ENCODE results near the gene CNKSR3. TPM values are rescaled to one million over a fixed set of nuclear protein-coding genes. Genes with fewer than 3 reads are reported as not detected.

The CNKSR3 gene
- total and polyA plus RNA-seq, 7 experiments from 2014 or later, result 0.01 to 0.17 (median 0.16) TPM; not detected in 4

- no peak overlapping the region for H3K4me3 ChIP-seq (ENCODE audit: low read length)
- ChIA-PET CTCF (interaction anchor here (0.6 to 1.0 kb wide), 2 partner anchors 9 to 207 kb away, joined by 3 read pairs; no protein-coding TSS in a partner anchor), POLR2A (no interaction called here)
- H3K36me3 ChIP-seq (ENCODE audit: control insufficient read depth in 2 of 3, insufficient read depth in 3 of 3, low read length in 3 of 3), result no peaks in the 10 kb centered on the region
- ATAC-seq, result no peak
- intact Hi-C loops (cut with micrococcal nuclease), result no loop called here
- no peak for DNase-seq
- H3K27me3 ChIP-seq (ENCODE audit: control insufficient read depth in 2 of 2, insufficient read depth in 2 of 2, low read length in 2 of 2), result no peaks in the 10 kb centered on the region
- no peak overlapping the region for H3K27ac ChIP-seq (ENCODE audit: low read depth, low read length)
- Mint-ChIP-seq H3K4me3 (no peak overlapping the region), H3K27me3 (peaks cover 0 to 20% (median 0%) of the 10 kb centered on the region in 5 donors), H3K27ac (no peak overlapping the region), H3K9me3 (peaks cover 0 to 2% (median 0%) of the 10 kb centered on the region in 11 donors), H3K36me3 (no peaks in the 10 kb centered on the region), H3K4me1 (peaks cover 4 to 40% (median 21%) of the 10 kb centered on the region in 7 donors)
- peaks cover 0 to 5% of the 10 kb centered on the region in 2 donors for H3K4me1 ChIP-seq (ENCODE audit: control insufficient read depth in 2 of 2, insufficient read depth in 2 of 2, low read length in 2 of 2)
- no peaks in the 10 kb centered on the region for H3K9me3 ChIP-seq (ENCODE audit: control insufficient read depth in 2 of 3, low read length in 3 of 3)
Observed at GRCh38 chr6:154361476-154361875, 149.0 kb downstream of the CNKSR3 start.

DNA sequence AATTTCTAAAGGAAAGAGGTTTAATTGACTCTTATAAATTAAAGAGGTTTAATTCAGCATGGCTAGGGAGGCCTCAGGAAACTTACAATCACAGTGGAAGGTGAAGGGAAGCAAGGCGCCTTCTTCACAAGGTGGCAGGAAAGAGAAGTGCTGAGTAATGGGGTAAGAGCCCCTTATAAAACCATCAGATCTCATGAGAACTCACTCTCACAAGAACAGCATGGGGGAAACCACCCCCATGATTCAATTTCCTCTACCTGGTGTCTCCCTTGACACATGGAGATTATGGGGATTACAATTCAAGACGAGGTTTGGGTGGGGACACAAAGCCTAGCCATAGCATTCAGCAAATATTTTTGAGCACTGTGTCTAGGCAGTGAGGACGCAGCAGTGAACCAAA is 150.0 kb downstream of the CNKSR3 start:
- Mint-ChIP-seq H3K4me3 (no peak overlapping the region), H3K27ac (no peak overlapping the region), H3K4me1 (peaks cover 4 to 46% (median 21%) of the 10 kb centered on the region in 7 donors), H3K36me3 (no peaks in the 10 kb centered on the region), H3K27me3 (peaks cover 0 to 22% (median 0%) of the 10 kb centered on the region in 5 donors), H3K9me3 (peaks cover 0 to 2% (median 0%) of the 10 kb centered on the region in 11 donors)
- POLR2A ChIA-PET, result no interaction called here
- H3K36me3 ChIP-seq (ENCODE audit: control insufficient read depth in 2 of 3, insufficient read depth in 3 of 3, low read length in 3 of 3), result no peaks in the 10 kb centered on the region
- H3K9me3 ChIP-seq (ENCODE audit: control insufficient read depth in 2 of 3, low read length in 3 of 3), result no peaks in the 10 kb centered on the region
- H3K4me3 ChIP-seq (ENCODE audit: low read length), result no peak overlapping the region
- H3K27ac ChIP-seq (ENCODE audit: low read depth, low read length), result no peak overlapping the region
- DNase-seq (no peak), ATAC-seq (no peak)
- CTCF ChIA-PET, result interaction anchor here (1.0 kb wide), 1 partner anchor 10 kb away, joined by 3 read pairs; no protein-coding TSS in a partner anchor
- H3K27me3 ChIP-seq (ENCODE audit: control insufficient read depth in 2 of 2, insufficient read depth in 2 of 2, low read length in 2 of 2), result no peaks in the 10 kb centered on the region
- intact Hi-C loops (cut with micrococcal nuclease), result no loop called here
- H3K4me1 ChIP-seq (ENCODE audit: control insufficient read depth in 2 of 2, insufficient read depth in 2 of 2, low read length in 2 of 2), result peaks cover 0 to 5% of the 10 kb centered on the region in 2 donors

DNA sequence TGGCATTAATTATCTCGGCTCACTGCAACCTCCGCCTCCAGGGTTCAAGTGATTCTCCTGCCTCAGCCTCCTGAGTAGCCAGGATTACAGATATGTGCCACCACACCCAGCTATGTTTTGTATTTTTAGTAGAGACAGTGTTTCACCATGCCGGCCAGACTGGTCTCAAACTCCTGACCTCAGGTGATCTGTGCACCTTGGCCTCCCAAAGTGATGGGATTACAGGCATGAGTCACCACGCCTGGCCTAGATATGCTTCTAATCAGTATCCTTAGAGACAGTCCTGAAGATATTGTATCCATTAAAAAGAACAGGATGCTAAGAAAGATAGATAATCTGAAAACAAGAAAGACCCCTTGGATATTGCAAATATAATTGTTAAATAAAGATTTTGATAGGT is 150.8 kb downstream of the CNKSR3 start:
- no peaks in the 10 kb centered on the region for H3K9me3 ChIP-seq (ENCODE audit: control insufficient read depth in 2 of 3, low read length in 3 of 3)
- Mint-ChIP-seq H3K4me3 (peak overlapping the region in 6 of 10 donors; percentile 79 to 85 (median 82)), H3K4me1 (peaks cover 9 to 49% (median 28%) of the 10 kb centered on the region in 7 donors), H3K9me3 (peaks cover 0 to 2% (median 0%) of the 10 kb centered on the region in 11 donors), H3K27me3 (peaks cover 0 to 26% (median 0%) of the 10 kb centered on the region in 5 donors), H3K36me3 (no peaks in the 10 kb centered on the region), H3K27ac (peak overlapping the region in 1 of 9 donors; percentile 55)
- ChIA-PET CTCF (no interaction called here), POLR2A (interaction anchor here (0.7 kb wide), 1 partner anchor 348 kb away, joined by 3 read pairs; no protein-coding TSS in a partner anchor)
- peaks cover 0 to 5% of the 10 kb centered on the region in 2 donors for H3K4me1 ChIP-seq (ENCODE audit: control insufficient read depth in 2 of 2, insufficient read depth in 2 of 2, low read length in 2 of 2)
- no peak overlapping the region for H3K27ac ChIP-seq (ENCODE audit: low read depth, low read length)
- H3K4me3 ChIP-seq (ENCODE audit: low read length), result no peak overlapping the region
- ATAC-seq (no peak), DNase-seq (no peak)
- no peaks in the 10 kb centered on the region for H3K36me3 ChIP-seq (ENCODE audit: control insufficient read depth in 2 of 3, insufficient read depth in 3 of 3, low read length in 3 of 3)
- H3K27me3 ChIP-seq (ENCODE audit: control insufficient read depth in 2 of 2, insufficient read depth in 2 of 2, low read length in 2 of 2), result no peaks in the 10 kb centered on the region
- intact Hi-C loops (cut with micrococcal nuclease), result no loop called here

DNA sequence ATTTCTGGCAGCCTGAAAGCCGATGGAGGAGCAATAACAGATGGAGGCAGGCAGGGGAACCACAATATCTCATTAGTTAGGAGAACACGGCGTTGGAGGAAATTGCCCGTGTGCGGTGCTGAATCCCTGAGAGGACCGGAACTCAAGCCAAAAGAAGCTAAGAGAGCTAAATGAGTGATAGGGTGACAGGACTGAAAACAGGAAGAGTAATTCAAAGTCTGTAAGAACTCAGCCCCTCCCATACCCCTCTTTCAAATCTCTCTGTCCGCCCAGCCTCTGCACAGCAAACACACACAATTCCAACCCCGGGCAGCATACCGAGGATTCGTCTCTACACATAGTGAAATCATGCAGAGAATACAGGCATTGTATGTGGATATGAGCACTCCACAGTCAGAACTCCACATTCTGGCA is 151.3 kb downstream of the CNKSR3 start:
- H3K4me1 Mint-ChIP-seq, result peaks cover 12 to 49% (median 30%) of the 10 kb centered on the region in 7 donors
- H3K27ac Mint-ChIP-seq, result peak overlapping the region in 7 of 9 donors; percentile 3 to 67 (median 42)
- peak in 5 of 9 donors; percentile 3 to 11 (median 9) for DNase-seq
- Histone ChIP-seq H3K27me3 (ENCODE audit: control insufficient read depth in 2 of 2, insufficient read depth in 2 of 2, low read length in 2 of 2) (no peaks in the 10 kb centered on the region), H3K4me1 (ENCODE audit: control insufficient read depth in 2 of 2, insufficient read depth in 2 of 2, low read length in 2 of 2) (peaks cover 0 to 5% of the 10 kb centered on the region in 2 donors), H3K36me3 (ENCODE audit: control insufficient read depth in 2 of 3, insufficient read depth in 3 of 3, low read length in 3 of 3) (no peaks in the 10 kb centered on the region), H3K9me3 (ENCODE audit: control insufficient read depth in 2 of 3, low read length in 3 of 3) (no peaks in the 10 kb centered on the region), H3K4me3 (ENCODE audit: low read length) (no peak overlapping the region), H3K27ac (ENCODE audit: low read depth, low read length) (no peak overlapping the region)
- ATAC-seq, result peak; percentile 54
- ChIA-PET CTCF (no interaction called here), POLR2A (interaction anchor here (0.7 kb wide), 1 partner anchor 348 kb away, joined by 3 read pairs; no protein-coding TSS in a partner anchor)
- H3K27me3 Mint-ChIP-seq, result peaks cover 0 to 31% (median 0%) of the 10 kb centered on the region in 5 donors
- peaks cover 0 to 2% (median 0%) of the 10 kb centered on the region in 11 donors for H3K9me3 Mint-ChIP-seq
- H3K4me3 Mint-ChIP-seq, result peak overlapping the region in 9 of 10 donors; percentile 39 to 85 (median 80)
- intact Hi-C loops (cut with micrococcal nuclease), result no loop called here
- no peaks in the 10 kb centered on the region for H3K36me3 Mint-ChIP-seq

- H3K9me3 Mint-ChIP-seq, result peaks cover 0 to 2% (median 0%) of the 10 kb centered on the region in 11 donors
- peak overlapping the region in 3 of 9 donors; percentile 14 to 55 (median 28) for H3K27ac Mint-ChIP-seq
- no peak for ATAC-seq
- H3K4me3 ChIP-seq (ENCODE audit: low read length), result no peak overlapping the region
- peaks cover 12 to 49% (median 30%) of the 10 kb centered on the region in 7 donors for H3K4me1 Mint-ChIP-seq
- H3K4me1 ChIP-seq (ENCODE audit: control insufficient read depth in 2 of 2, insufficient read depth in 2 of 2, low read length in 2 of 2), result peaks cover 0 to 5% of the 10 kb centered on the region in 2 donors
- POLR2A ChIA-PET, result no interaction called here
- H3K36me3 ChIP-seq (ENCODE audit: control insufficient read depth in 2 of 3, insufficient read depth in 3 of 3, low read length in 3 of 3), result no peaks in the 10 kb centered on the region
- H3K27me3 ChIP-seq (ENCODE audit: control insufficient read depth in 2 of 2, insufficient read depth in 2 of 2, low read length in 2 of 2), result no peaks in the 10 kb centered on the region
- no peaks in the 10 kb centered on the region for H3K9me3 ChIP-seq (ENCODE audit: control insufficient read depth in 2 of 3, low read length in 3 of 3)
- peak overlapping the region in 3 of 10 donors; percentile 27 to 83 (median 79) for H3K4me3 Mint-ChIP-seq
- no peak for DNase-seq
- peaks cover 0 to 32% (median 0%) of the 10 kb centered on the region in 5 donors for H3K27me3 Mint-ChIP-seq
- CTCF ChIA-PET, result no interaction called here
- H3K36me3 Mint-ChIP-seq, result no peaks in the 10 kb centered on the region
- intact Hi-C loops (cut with micrococcal nuclease), result no loop called here
- no peak overlapping the region for H3K27ac ChIP-seq (ENCODE audit: low read depth, low read length)
Observed at GRCh38 chr6:154358019-154358545, 152.4 kb downstream of the CNKSR3 start.

DNA sequence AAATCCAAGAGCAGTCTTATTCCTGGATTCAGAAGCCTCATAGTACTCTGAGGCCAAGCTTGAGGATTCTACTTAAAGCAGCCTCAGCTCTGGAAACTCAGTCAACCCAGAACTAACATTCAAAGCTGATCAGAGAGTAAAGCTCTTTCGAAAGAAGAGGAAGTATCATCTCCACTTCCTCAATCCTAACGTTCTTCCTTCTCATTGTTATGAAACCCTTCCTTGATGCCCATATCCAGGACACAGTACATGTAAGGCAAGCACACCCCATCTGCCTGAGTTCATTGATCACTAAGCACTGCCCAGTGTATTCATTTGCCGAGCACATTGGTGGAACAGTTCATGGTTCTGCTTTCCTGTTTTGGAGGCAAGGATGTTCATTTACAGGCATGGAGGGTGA is 153.8 kb downstream of the CNKSR3 start, which contains the start of gene IPCEF1:
Gene IPCEF1, minus strand, starts transcription at position 114 of the 400 bp plus-strand sequence. CDS start 90,856 bp downstream, outside the sequence.
- Histone ChIP-seq H3K36me3 (ENCODE audit: control insufficient read depth in 2 of 3, insufficient read depth in 3 of 3, low read length in 3 of 3) (no peaks in the 10 kb centered on the region), H3K9me3 (ENCODE audit: control insufficient read depth in 2 of 3, low read length in 3 of 3) (no peaks in the 10 kb centered on the region), H3K27me3 (ENCODE audit: control insufficient read depth in 2 of 2, insufficient read depth in 2 of 2, low read length in 2 of 2) (no peaks in the 10 kb centered on the region), H3K27ac (ENCODE audit: low read depth, low read length) (no peak within 1 kb of the TSS), H3K4me3 (ENCODE audit: low read length) (no peak within 1 kb of the TSS), H3K4me1 (ENCODE audit: control insufficient read depth in 2 of 2, insufficient read depth in 2 of 2, low read length in 2 of 2) (peaks cover 0 to 5% of the 10 kb centered on the region in 2 donors)
- intact Hi-C loops (cut with micrococcal nuclease), result no loop called here
- CTCF ChIA-PET, result interaction anchor here (0.6 kb wide), 1 partner anchor 14 kb away, joined by 3 read pairs; no protein-coding TSS in a partner anchor
- Mint-ChIP-seq H3K36me3 (no peaks in the 10 kb centered on the region), H3K27ac (peak within 1 kb of the TSS in 4 of 9 donors; percentile 20 to 74 (median 38)), H3K4me3 (no peak within 1 kb of the TSS), H3K27me3 (peaks cover 0 to 31% (median 0%) of the 10 kb centered on the region in 5 donors), H3K9me3 (peaks cover 0 to 2% (median 0%) of the 10 kb centered on the region in 11 donors), H3K4me1 (peaks cover 14 to 52% (median 30%) of the 10 kb centered on the region in 7 donors)
- peak; percentile 60 for ATAC-seq
- POLR2A ChIA-PET, result no interaction called here
- no peak for DNase-seq

All from naive thymus-derived CD4-positive, alpha-beta T cell (primary cell).